Measurements from ENCODE around the gene CLEC7A.

Gene CLEC7A

GRCh38 chr12:10122689-10123088 lies 7.3 kb downstream of the CLEC7A start:
- H3K4me1 Mint-ChIP-seq: peaks cover 5 to 11% of the 10 kb centered on the region in 2 donors
- no peak for ATAC-seq (replicated peaks)
- DNase-seq: no peak

DNA sequence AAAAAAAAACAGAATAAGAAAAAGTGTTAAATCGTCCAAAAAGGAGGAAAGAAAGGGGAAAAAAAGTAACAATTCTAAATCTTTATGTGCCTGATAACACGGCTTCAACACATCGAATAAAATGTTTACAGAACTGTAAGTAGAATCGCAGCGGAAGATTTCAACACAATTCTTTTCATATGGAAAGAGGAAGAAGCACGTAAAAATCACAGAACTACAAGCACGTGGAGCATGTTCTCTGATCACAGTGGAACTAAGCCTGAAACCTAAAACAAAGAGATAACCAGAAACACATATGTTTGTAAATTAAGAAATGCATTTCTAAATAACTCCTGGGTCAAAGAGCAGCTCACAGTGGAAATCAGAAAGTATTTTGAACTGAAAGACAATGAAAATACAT lies 8.7 kb downstream of the CLEC7A start:
- Mint-ChIP-seq H3K27ac (no peak overlapping the region), H3K4me1 (peaks cover 4 to 8% of the 10 kb centered on the region in 2 donors), H3K4me3 (no peak overlapping the region), H3K9me3 (peaks cover 0 to 3% of the 10 kb centered on the region in 2 donors), H3K36me3 (peaks cover 0 to 3% of the 10 kb centered on the region in 2 donors), H3K27me3 (peaks cover 23 to 32% of the 10 kb centered on the region in 2 donors)
- no peak for ATAC-seq (replicated peaks)
- no peak for DNase-seq

More at GRCh38 chr12:10122689-10123088, 7.3 kb downstream of the CLEC7A start:
- H3K27ac Mint-ChIP-seq: no peak overlapping the region
- peaks cover 30 to 39% of the 10 kb centered on the region in 2 donors for H3K27me3 Mint-ChIP-seq
- peaks cover 0 to 3% of the 10 kb centered on the region in 2 donors for H3K9me3 Mint-ChIP-seq
- H3K36me3 Mint-ChIP-seq: peaks cover 0 to 3% of the 10 kb centered on the region in 2 donors
- no peak overlapping the region for H3K4me3 Mint-ChIP-seq

DNA sequence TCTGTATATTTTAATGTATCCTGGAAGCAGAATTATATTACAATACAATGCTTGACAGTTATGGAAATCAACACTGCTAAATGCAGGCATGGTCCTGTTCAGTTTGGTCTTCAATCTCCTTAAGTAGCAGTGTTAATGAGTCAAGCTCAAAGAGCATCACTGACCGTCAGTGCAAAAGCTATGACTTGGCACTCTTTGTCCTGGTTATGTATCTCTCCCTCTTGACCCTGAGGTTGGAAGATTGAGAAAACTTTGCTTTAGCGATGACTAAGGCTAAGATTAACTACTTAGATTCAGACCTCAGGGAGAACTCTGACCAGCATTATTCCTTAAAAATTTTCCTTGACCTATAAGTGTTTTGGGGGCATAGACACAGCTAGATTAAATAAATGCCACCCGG lies 10.9 kb downstream of the CLEC7A start:
- H3K27ac Mint-ChIP-seq: no peak overlapping the region
- no peak for DNase-seq
- peaks cover 4 to 8% of the 10 kb centered on the region in 2 donors for H3K4me1 Mint-ChIP-seq
- H3K36me3 Mint-ChIP-seq: peaks cover 0 to 3% of the 10 kb centered on the region in 2 donors
- ATAC-seq (replicated peaks): no peak
- H3K27me3 Mint-ChIP-seq: peaks cover 15 to 19% of the 10 kb centered on the region in 2 donors
- peaks cover 0 to 3% of the 10 kb centered on the region in 2 donors for H3K9me3 Mint-ChIP-seq
- no peak overlapping the region for H3K4me3 Mint-ChIP-seq

DNA sequence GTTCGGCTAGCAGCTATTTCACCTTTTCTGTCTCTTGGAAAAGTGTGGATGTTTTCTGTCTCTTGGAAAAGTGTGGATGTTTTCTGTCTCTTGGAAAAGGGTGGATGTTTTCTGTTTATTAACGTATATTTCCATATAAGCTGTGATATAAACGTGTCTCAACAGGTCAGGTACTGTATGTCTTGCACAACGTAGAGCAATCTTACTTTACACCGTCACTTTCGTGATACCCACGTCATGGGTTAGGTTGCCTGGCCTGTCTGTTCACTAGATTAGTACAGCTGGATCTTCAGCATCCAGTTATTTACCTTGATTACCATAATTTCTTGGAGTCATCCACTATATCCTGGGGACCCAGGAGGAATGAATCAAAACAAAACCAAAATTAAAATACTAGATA lies 14.1 kb downstream of the CLEC7A start:
- Mint-ChIP-seq H3K9me3 (peaks cover 4 to 5% of the 10 kb centered on the region in 2 donors), H3K36me3 (peaks cover 4 to 5% of the 10 kb centered on the region in 2 donors), H3K4me3 (no peak overlapping the region), H3K27ac (no peak overlapping the region), H3K4me1 (peaks cover 0 to 1% of the 10 kb centered on the region in 2 donors), H3K27me3 (peaks cover 9 to 20% of the 10 kb centered on the region in 2 donors)
- no peak for ATAC-seq (replicated peaks)
- no peak for DNase-seq

- Mint-ChIP-seq H3K4me3 (no peak overlapping the region), H3K4me1 (no peaks in the 10 kb centered on the region), H3K27ac (no peak overlapping the region), H3K27me3 (peaks cover 9 to 18% of the 10 kb centered on the region in 2 donors), H3K36me3 (peaks cover 4 to 7% of the 10 kb centered on the region in 2 donors), H3K9me3 (peaks cover 4 to 5% of the 10 kb centered on the region in 2 donors)
- DNase-seq (no peak), ATAC-seq (replicated peaks) (no peak)
These were observed 14.7 kb downstream of the CLEC7A start for GRCh38 chr12:10115311-10115710.

GRCh38 chr12:10113920-10114319 lies 16.1 kb downstream of the CLEC7A start:
- H3K27me3 Mint-ChIP-seq: peaks cover 0 to 15% of the 10 kb centered on the region in 2 donors
- no peak overlapping the region for H3K4me3 Mint-ChIP-seq
- H3K36me3 Mint-ChIP-seq: peaks cover 2 to 7% of the 10 kb centered on the region in 2 donors
- H3K9me3 Mint-ChIP-seq: peaks cover 2 to 4% of the 10 kb centered on the region in 2 donors
- H3K27ac Mint-ChIP-seq: no peak overlapping the region
- no peaks in the 10 kb centered on the region for H3K4me1 Mint-ChIP-seq
- ATAC-seq (replicated peaks) (no peak), DNase-seq (no peak)

DNA sequence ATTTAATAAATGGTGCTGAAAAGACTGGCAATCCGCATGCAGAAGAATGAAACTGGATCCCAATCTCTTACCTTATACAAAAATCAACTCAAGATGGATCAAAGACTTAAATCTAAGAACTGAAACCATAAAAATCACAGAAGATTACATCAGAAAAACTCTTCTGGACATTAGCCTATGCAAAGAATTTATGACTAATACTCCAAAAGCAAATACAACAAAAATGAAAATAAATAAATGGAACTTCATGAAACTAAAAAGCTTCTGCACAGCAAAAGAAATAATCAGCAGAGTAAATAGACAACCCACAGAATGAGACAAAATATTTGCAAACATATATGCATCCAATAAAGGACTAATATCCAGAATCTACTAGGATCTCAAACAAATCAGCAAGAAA lies 16.9 kb downstream of the CLEC7A start:
- Mint-ChIP-seq H3K9me3 (peaks cover 3 to 4% of the 10 kb centered on the region in 2 donors), H3K36me3 (peaks cover 2 to 7% of the 10 kb centered on the region in 2 donors), H3K27ac (no peak overlapping the region), H3K4me3 (no peak overlapping the region), H3K27me3 (peaks cover 7 to 15% of the 10 kb centered on the region in 2 donors), H3K4me1 (no peaks in the 10 kb centered on the region)
- DNase-seq (no peak), ATAC-seq (replicated peaks) (no peak)

- Mint-ChIP-seq H3K4me1 (no peaks in the 10 kb centered on the region), H3K27ac (no peak overlapping the region), H3K4me3 (no peak overlapping the region), H3K36me3 (peaks cover 2 to 7% of the 10 kb centered on the region in 2 donors), H3K9me3 (peaks cover 4% of the 10 kb centered on the region in 2 donors), H3K27me3 (peaks cover 17 to 25% of the 10 kb centered on the region in 2 donors)
- ATAC-seq (replicated peaks) (no peak), DNase-seq (no peak)
These were observed 18.5 kb downstream of the CLEC7A start for GRCh38 chr12:10111451-10111850.

DNA sequence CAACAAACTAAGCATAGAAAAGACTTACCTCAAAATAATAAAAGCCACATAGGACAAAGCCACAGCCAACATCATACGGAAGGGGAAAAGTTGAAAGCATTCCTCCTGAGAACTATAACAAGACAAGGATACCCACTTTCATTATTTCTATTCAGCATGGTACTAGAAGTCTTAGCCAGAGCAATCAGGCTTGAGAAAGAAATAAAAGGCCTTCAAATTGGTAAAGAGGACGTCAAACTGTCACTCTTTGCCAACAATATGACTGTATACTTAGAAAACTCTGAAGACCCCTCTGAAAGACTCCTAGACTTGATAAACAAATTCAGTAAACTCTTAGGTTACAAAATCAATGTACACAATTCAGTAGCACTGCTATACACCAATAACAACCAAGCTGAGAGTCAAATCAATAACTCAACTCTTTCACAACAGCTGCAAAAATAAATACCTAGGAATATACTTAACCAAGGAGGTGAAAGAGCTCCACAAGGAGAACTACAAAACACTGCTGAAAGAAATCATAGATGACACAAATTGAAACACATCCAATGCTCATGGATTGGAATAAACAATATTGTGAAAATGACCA lies 19.6 kb downstream of the CLEC7A start:
- Mint-ChIP-seq H3K27me3 (peaks cover 26 to 36% of the 10 kb centered on the region in 2 donors), H3K36me3 (peaks cover 2 to 7% of the 10 kb centered on the region in 2 donors), H3K27ac (no peak overlapping the region), H3K4me3 (no peak overlapping the region), H3K9me3 (peaks cover 4% of the 10 kb centered on the region in 2 donors), H3K4me1 (no peaks in the 10 kb centered on the region)
- DNase-seq (no peak), ATAC-seq (replicated peaks) (no peak)

DNA sequence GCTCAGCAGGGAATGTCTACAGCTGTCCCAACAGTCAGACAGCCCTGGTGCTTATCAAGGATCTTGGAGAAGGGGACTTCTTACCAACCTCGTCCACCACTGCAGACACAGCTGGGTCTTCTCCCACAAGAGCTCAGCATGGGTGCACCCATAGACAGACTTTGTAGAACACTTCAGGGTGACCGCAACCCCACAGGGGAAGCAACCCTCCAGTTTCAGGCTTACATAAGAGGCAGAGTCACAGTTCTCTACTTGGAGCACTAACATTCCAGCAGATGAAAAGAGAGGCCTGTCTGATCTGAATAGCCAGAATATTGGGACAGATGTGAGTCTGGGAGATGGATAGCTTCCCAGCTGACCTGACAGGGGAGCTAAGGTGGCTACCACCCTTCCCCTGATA lies 27.7 kb downstream of the CLEC7A start:
- Mint-ChIP-seq H3K9me3 (peaks cover 4 to 6% of the 10 kb centered on the region in 2 donors), H3K27ac (no peak overlapping the region), H3K36me3 (peaks cover 6 to 8% of the 10 kb centered on the region in 2 donors), H3K4me3 (no peak overlapping the region), H3K4me1 (no peaks in the 10 kb centered on the region), H3K27me3 (peaks cover 44 to 51% of the 10 kb centered on the region in 2 donors)
- ATAC-seq (replicated peaks) (no peak), DNase-seq (no peak)

DNA sequence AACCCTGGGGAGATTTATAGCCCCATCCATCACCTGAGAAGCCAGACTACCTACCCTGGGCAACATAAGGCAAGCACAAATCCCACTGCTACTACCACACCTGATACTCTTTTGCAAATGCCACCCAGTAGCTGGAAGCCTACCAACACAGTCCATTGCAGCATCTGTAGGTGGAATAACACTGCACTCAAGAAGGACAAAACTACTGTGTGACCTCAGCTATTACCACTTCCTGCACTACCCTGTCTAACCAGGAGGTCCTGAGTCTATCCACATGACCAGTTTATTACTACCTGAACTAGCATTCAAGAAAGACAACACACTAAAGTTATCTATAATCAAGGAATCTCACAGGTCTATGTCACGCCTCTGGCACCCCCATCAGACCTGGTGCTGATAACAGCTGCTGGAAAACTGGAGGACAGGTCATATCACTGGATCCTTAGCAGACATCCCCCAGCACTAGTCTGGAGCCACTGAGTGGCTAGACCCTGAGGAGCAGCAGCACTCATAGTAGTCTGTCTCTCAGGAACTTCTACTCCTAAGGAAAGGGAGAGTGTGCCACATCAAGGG lies 28.3 kb downstream of the CLEC7A start:
- no peak overlapping the region for H3K27ac Mint-ChIP-seq
- no peak for ATAC-seq (replicated peaks)
- H3K4me3 Mint-ChIP-seq: no peak overlapping the region
- peaks cover 38 to 45% of the 10 kb centered on the region in 2 donors for H3K27me3 Mint-ChIP-seq
- H3K9me3 Mint-ChIP-seq: peaks cover 4 to 6% of the 10 kb centered on the region in 2 donors
- no peak for DNase-seq
- H3K36me3 Mint-ChIP-seq: peaks cover 6 to 8% of the 10 kb centered on the region in 2 donors
- no peaks in the 10 kb centered on the region for H3K4me1 Mint-ChIP-seq

GRCh38 chr12:10101042-10101579 lies 28.9 kb downstream of the CLEC7A start:
- Mint-ChIP-seq H3K4me1 (no peaks in the 10 kb centered on the region), H3K27me3 (peaks cover 33 to 39% of the 10 kb centered on the region in 2 donors), H3K4me3 (no peak overlapping the region), H3K9me3 (peaks cover 4 to 6% of the 10 kb centered on the region in 2 donors), H3K36me3 (peaks cover 6 to 8% of the 10 kb centered on the region in 2 donors), H3K27ac (no peak overlapping the region)
- ATAC-seq (replicated peaks) (no peak), DNase-seq (no peak)

DNA sequence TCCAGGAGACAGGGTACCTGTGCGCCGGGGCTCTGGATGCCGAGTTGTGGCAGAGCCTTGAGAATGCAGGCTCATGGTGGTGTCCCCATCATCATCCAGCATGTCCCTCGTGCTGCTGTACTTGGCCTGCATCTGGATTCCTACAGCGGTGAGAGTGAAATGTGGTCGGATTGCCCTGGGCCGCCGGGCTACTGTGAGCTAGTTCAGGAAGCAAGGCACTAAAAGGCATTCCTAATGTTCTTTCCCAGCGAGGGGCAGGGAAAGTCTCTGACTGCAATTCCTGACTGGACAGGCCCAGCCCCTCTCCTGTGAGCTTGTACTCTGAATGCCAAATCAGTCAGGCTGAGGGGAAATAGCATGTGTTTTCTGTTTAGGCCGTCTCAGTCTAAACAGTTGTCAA lies 31.2 kb downstream of the CLEC7A start, which contains the start of gene CLEC1A:
Gene CLEC1A, minus strand, starts transcription at position 195 of the 400 bp plus-strand sequence. Its CDS starts 63 bp downstream, at position 132.
- Mint-ChIP-seq H3K27me3 (peaks cover 16 to 20% of the 10 kb centered on the region in 2 donors), H3K27ac (no peak within 1 kb of the TSS), H3K4me1 (no peaks in the 10 kb centered on the region), H3K36me3 (peaks cover 5% of the 10 kb centered on the region in 2 donors), H3K4me3 (no peak within 1 kb of the TSS), H3K9me3 (peaks cover 4 to 5% of the 10 kb centered on the region in 2 donors)
- DNase-seq (no peak), ATAC-seq (replicated peaks) (no peak)

DNA sequence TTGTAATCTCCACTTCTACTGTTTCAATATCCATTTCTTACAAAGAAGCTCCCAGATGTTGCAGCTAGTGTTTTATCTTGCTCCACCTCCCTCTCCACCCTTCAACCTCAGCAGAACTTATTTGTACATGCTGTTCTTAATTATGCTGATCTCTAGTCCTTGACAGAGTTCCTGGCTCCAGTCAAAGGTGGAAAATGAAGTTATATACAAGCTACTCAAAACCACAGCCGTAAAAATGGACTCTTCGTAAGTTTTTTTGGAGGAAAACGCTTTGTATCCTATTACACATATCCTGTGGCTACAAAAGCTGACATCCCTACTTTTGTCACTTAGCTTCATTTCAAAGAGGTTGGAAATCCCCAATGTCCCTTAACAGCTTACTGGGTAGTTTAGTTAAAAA lies 32.5 kb downstream of the CLEC7A start:
- Mint-ChIP-seq H3K9me3 (no peaks in the 10 kb centered on the region), H3K4me3 (no peak overlapping the region), H3K36me3 (no peaks in the 10 kb centered on the region), H3K27ac (no peak overlapping the region), H3K4me1 (no peaks in the 10 kb centered on the region), H3K27me3 (peaks cover 14 to 15% of the 10 kb centered on the region in 2 donors)
- ATAC-seq (replicated peaks): no peak
- DNase-seq: no peak

DNA sequence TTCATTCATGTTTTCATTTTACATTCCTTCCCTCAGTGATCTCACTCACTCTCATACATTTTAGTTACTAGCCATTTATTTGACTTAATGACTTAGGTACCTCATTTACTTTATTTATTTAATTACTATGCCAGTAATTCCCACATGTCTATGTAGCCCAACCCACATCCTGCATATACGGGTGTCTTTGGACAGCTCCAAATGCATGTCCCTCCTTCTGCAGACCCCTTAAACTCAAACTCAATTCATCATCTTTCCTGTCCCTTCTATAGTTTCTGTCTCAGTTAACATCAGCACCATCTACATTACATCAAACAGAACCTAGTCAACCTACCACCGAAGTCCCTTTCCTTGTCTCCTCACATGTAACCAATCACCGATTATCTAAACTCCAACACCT lies 34.0 kb downstream of the CLEC7A start:
- Mint-ChIP-seq H3K4me3 (no peak overlapping the region), H3K9me3 (no peaks in the 10 kb centered on the region), H3K27ac (no peak overlapping the region), H3K36me3 (no peaks in the 10 kb centered on the region), H3K4me1 (no peaks in the 10 kb centered on the region), H3K27me3 (peaks cover 4 to 5% of the 10 kb centered on the region in 2 donors)
- ATAC-seq (replicated peaks) (no peak), DNase-seq (no peak)

Data from stimulated activated naive B cell treated with anti-CD40 and anti-IgM and Interleukin-4, amounts not matched to agents 10 μg/mL and 1 μg/mL and 100 μg/mL, for 72 hours (primary cell).